Muscle of arm (tissue), 14 donors: ENCODE data around the gene ITGAX. TPM values are rescaled to one million over a fixed set of nuclear protein-coding genes. Genes with fewer than 3 reads are reported as not detected.
"Not testable (repeated sequence)": the region's sequence is repeated elsewhere in the genome, so short reads cannot be mapped to it uniquely, and the experiment has no call there.

Experiments
- DNase-seq: peaks from one replicate; pipeline ENCODE4 v3.0.0-alpha.2; 2013
- long read RNA-seq, 11 donors: transcript quantifications; one replicate each; lab custom pipeline, GENCODE V29; 2026
- polyA plus RNA-seq, 12 donors: library from polyadenylated mRNA; unstranded; fragments of 120-200 nt; gene quantifications; one replicate each; pipeline ENCODE4 v1.2.1, GENCODE V29; 2013; ENCODE audit not compliant: insufficient read length in 12 of 12

The ITGAX gene
- polyA plus RNA-seq = 1 to 10 TPM in 4 of 12 donors, under 1 TPM in 6, not detected in 2; 0.34 to 7.5 (median 0.84) TPM
- long read RNA-seq, donor 1 = 0 reads
- long read RNA-seq, donor 2 = 0 reads
- long read RNA-seq, donor 3 = 0 reads
- long read RNA-seq, donor 4 = 0 reads
- long read RNA-seq, donor 5 = 0 reads
- long read RNA-seq, donor 6 = 0 reads
- long read RNA-seq, donor 7, partial matches to known transcripts = 0 of 1 reads
- long read RNA-seq, donor 7, other reads (novel, unspliced or antisense) = 0 of 1 reads
- long read RNA-seq, donor 8 = 0 reads
- long read RNA-seq, donor 9 = 0 reads
- long read RNA-seq, donor 10 = 0 reads
- long read RNA-seq, donor 11 = 0 reads

- no peak for DNase-seq
These were observed at the start of gene ITGAX for GRCh38 chr16:31354394-31355291. Gene ITGAX (plus strand): TSS chr16:31355176. CDS start chr16:31355255, 79 bp downstream.

- DNase-seq = no peak
These were observed 49.8 kb upstream of the ITGAX start for GRCh38 chr16:31305219-31305618.

GRCh38 chr16:31308381-31308780, 46.6 kb upstream of the ITGAX start:
- DNase-seq = not testable (repeated sequence)

- DNase-seq = no peak
These were observed 32.5 kb upstream of the ITGAX start for GRCh38 chr16:31322500-31322899.

- DNase-seq = no peak
These were observed 30.9 kb upstream of the ITGAX start for GRCh38 chr16:31323959-31324629.

GRCh38 chr16:31325171-31325570, 29.8 kb upstream of the ITGAX start:
- DNase-seq = no peak

GRCh38 chr16:31327646-31328225, 27.2 kb upstream of the ITGAX start:
- no peak for DNase-seq

GRCh38 chr16:31328322-31329052, 26.5 kb upstream of the ITGAX start:
- DNase-seq = no peak

GRCh38 chr16:31329671-31330552, 25.1 kb upstream of the ITGAX start:
- DNase-seq = no peak

- no peak for DNase-seq
These were observed 24.5 kb upstream of the ITGAX start for GRCh38 chr16:31330553-31330890.

GRCh38 chr16:31331141-31331764, 23.7 kb upstream of the ITGAX start:
- no peak for DNase-seq

GRCh38 chr16:31331807-31332301, 23.1 kb upstream of the ITGAX start:
- DNase-seq = no peak

- no peak for DNase-seq
These were observed 22.4 kb upstream of the ITGAX start for GRCh38 chr16:31332544-31332943.

GRCh38 chr16:31333686-31334649, 21.0 kb upstream of the ITGAX start:
- no peak for DNase-seq

GRCh38 chr16:31334934-31335333, 20.0 kb upstream of the ITGAX start:
- no peak for DNase-seq

- DNase-seq = no peak
These were observed 19.5 kb upstream of the ITGAX start for GRCh38 chr16:31335431-31335830.

- DNase-seq = not testable (repeated sequence)
These were observed 16.8 kb upstream of the ITGAX start for GRCh38 chr16:31338166-31338685.

GRCh38 chr16:31344712-31345111, 10.3 kb upstream of the ITGAX start:
- no peak for DNase-seq
